ENCODE data around the gene RELT. TPM values are rescaled to one million over a fixed set of nuclear protein-coding genes. Genes with fewer than 3 reads are reported as not detected.

The RELT gene
- total and polyA plus RNA-seq, 9 donors: 0.38 to 4.7 (median 2.0) TPM

DNA sequence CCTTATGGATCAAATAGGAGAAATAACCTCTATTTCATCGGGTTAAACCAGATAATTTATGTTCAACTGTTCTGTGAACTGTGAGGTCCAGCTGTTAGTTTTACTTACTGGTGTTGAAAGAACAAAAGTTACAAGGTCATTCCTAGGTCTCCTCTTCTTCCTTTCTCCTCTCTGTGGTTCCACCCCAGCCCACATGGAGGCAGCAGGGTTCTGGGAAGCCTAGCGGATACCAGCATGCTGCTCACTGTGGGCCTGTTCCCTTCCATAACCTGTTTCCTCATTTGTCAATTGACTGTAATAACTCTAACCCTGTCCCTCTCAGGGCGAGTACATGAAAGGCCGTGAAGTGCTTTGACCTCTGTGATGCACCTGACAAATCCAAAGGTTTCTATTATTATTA, 27.8 kb downstream of the RELT start:
- 23 to 32% (median 31%) methylated on average over 4 of the region's 4 CpGs for WGBS, 3 donors
- TF ChIP-seq, protein P1, sequence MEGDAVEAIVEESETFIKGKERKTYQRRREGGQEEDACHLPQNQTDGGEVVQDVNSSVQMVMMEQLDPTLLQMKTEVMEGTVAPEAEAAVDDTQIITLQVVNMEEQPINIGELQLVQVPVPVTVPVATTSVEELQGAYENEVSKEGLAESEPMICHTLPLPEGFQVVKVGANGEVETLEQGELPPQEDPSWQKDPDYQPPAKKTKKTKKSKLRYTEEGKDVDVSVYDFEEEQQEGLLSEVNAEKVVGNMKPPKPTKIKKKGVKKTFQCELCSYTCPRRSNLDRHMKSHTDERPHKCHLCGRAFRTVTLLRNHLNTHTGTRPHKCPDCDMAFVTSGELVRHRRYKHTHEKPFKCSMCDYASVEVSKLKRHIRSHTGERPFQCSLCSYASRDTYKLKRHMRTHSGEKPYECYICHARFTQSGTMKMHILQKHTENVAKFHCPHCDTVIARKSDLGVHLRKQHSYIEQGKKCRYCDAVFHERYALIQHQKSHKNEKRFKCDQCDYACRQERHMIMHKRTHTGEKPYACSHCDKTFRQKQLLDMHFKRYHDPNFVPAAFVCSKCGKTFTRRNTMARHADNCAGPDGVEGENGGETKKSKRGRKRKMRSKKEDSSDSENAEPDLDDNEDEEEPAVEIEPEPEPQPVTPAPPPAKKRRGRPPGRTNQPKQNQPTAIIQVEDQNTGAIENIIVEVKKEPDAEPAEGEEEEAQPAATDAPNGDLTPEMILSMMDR (IDR thresholded peaks at IDR 0.05): peak; percentile 35 to 75 (median 55)
- no peak for TF ChIP-seq POLR2A (IDR thresholded peaks at IDR 0.05)
- H3K9me3 ChIP-seq: no peaks in the 10 kb centered on the region
- no peaks in the 10 kb centered on the region for H3K36me3 ChIP-seq
- no peaks in the 10 kb centered on the region for H3K4me1 ChIP-seq (ENCODE audit: insufficient read depth)
- no peak overlapping the region for H3K27ac ChIP-seq
- H3K27me3 ChIP-seq: no peaks in the 10 kb centered on the region
- peak; percentile 64 to 86 (median 71) for DNase-seq
- intact Hi-C loops (cut with DNase I): loop anchor here in 2 of 4 donors (2.0 to 5.0 kb wide), 2 partner anchors 253 to 257 kb away; no protein-coding TSS in a partner anchor
- H3K4me3 ChIP-seq: no peak overlapping the region

GRCh38 chr11:73404506-73405145, 28.4 kb downstream of the RELT start:
- no peaks in the 10 kb centered on the region for H3K4me1 ChIP-seq (ENCODE audit: insufficient read depth)
- 84 to 92% (median 88%) methylated on average over 5 of the region's 5 CpGs for WGBS, 3 donors
- intact Hi-C loops (cut with DNase I): loop anchor here in 2 of 4 donors (2.0 to 5.0 kb wide), 2 partner anchors 253 to 256 kb away; no protein-coding TSS in a partner anchor
- no peak for TF ChIP-seq POLR2A (IDR thresholded peaks at IDR 0.05)
- no peak for TF ChIP-seq EP300 (IDR thresholded peaks at IDR 0.05)
- TF ChIP-seq, protein P1 (IDR thresholded peaks at IDR 0.05): no peak
- peak in 1 of 5 donors; percentile 20 for DNase-seq
- H3K27me3 ChIP-seq: no peaks in the 10 kb centered on the region
- H3K4me3 ChIP-seq: no peak overlapping the region
- no peaks in the 10 kb centered on the region for H3K9me3 ChIP-seq
- H3K36me3 ChIP-seq: no peaks in the 10 kb centered on the region
- no peak overlapping the region for H3K27ac ChIP-seq

- no peaks in the 10 kb centered on the region for H3K27me3 ChIP-seq
- H3K9me3 ChIP-seq: no peaks in the 10 kb centered on the region
- H3K36me3 ChIP-seq: no peaks in the 10 kb centered on the region
- WGBS, 3 donors: 93 to 95% (median 94%) methylated on average over 8 of the region's 8 CpGs
- intact Hi-C loops (cut with DNase I): loop anchor here in 1 of 4 donors (2.0 kb wide), 1 partner anchor 256 kb away; no protein-coding TSS in a partner anchor
- no peak overlapping the region for H3K4me3 ChIP-seq
- TF ChIP-seq POLR2A (IDR thresholded peaks at IDR 0.05) (no peak), EP300 (IDR thresholded peaks at IDR 0.05) (no peak)
- TF ChIP-seq, protein P1 (IDR thresholded peaks at IDR 0.05): no peak
- H3K27ac ChIP-seq: no peak overlapping the region
- no peaks in the 10 kb centered on the region for H3K4me1 ChIP-seq (ENCODE audit: insufficient read depth)
- DNase-seq: no peak
Observed at GRCh38 chr11:73405146-73405510, 28.9 kb downstream of the RELT start.

DNA sequence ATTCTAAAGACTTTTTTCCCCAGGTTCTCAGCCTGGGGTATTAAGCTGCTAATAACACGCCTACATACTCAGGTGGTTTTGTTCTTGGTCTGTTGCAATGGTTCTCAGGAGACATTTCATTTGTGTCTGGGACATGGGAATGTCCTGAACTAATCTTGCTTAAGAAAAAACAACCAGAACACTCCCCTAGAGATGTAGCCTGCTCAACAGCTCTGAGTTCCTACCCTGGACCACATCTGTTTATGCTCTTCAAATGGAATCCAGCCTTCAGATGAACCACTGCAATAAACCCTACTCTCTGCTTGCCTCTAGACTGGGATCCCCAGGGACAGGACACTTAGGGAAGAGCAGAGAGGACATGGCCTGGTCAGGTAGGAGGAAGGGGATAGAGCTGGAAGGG, 29.9 kb downstream of the RELT start:
- no peaks in the 10 kb centered on the region for H3K36me3 ChIP-seq

More for the DNA sequence above, 29.9 kb downstream of the RELT start:
- Histone ChIP-seq H3K27me3 (no peaks in the 10 kb centered on the region), H3K4me3 (no peak overlapping the region), H3K27ac (no peak overlapping the region), H3K9me3 (no peaks in the 10 kb centered on the region), H3K4me1 (ENCODE audit: insufficient read depth) (no peaks in the 10 kb centered on the region)
- no peak for TF ChIP-seq POLR2A (IDR thresholded peaks at IDR 0.05)
- TF ChIP-seq EP300 (IDR thresholded peaks at IDR 0.05): no peak
- TF ChIP-seq, protein P1 (IDR thresholded peaks at IDR 0.05): no peak
- intact Hi-C loops (cut with DNase I): no loop called here
- 89 to 100% (median 93%) methylated on average over 1 of the region's 1 CpG for WGBS, 3 donors
- DNase-seq: no peak

Measured in ovary (tissue), 9 donors.